ENCODE measurements around the gene RAPGEF1.
"Not testable (repeated sequence)": the region's sequence is repeated elsewhere in the genome, so short reads cannot be mapped to it uniquely, and the experiment has no call there.

RAPGEF1 gene

DNA sequence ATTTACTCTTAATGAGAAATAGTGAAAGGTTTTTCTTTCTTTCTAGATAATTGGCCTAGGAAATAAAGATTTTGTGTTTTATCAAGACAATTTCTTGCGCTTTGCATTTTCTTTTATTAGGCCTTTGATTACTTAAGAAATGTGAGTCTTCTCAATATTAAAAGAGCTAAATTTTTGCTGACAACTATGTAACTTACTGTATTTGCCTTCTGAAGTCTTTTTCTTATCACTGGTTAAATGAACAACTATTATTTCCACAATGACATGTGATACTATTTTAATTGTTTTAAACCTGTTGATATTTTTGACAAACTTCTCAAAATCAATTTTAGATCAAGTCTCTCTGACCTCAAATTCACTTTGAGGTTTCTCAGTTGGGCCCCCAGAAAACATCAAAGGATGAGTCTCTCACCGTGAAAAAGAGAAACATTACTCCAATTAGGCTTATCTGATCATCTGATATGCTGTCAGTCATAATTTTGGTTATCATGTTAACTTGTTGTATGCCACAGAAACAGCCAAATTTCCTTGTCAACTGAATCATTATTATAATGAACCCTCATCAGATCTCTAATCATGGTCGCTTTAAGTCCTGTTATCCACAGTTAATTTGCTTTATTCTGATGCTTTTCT lies 48.8 kb downstream of the RAPGEF1 start:
- DNase-seq (ENCODE audit: low read depth), result no peak

DNA sequence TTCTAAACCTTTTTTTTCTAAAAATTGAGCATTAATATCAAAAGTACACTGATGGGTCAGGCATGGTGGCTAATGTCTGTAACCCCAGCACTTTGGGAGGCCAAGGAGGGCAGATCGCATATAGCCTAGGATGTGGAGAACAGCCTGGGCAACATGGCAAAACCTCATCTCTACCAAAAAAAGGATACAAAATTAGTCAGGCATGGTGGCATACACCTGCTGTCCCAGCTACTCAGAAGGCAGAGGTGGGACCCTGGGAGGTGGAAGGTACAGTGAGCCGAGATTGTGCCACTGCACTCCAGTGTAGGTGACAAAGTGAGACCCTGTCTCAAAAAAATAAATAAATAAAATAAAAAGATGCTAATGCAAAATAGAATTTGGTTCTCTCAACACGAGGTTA lies 49.4 kb downstream of the RAPGEF1 start:
- no peak for DNase-seq (ENCODE audit: low read depth)

GRCh38 chr9:131688377-131688776 lies 51.5 kb downstream of the RAPGEF1 start:
- DNase-seq (ENCODE audit: low read depth), result no peak

DNA sequence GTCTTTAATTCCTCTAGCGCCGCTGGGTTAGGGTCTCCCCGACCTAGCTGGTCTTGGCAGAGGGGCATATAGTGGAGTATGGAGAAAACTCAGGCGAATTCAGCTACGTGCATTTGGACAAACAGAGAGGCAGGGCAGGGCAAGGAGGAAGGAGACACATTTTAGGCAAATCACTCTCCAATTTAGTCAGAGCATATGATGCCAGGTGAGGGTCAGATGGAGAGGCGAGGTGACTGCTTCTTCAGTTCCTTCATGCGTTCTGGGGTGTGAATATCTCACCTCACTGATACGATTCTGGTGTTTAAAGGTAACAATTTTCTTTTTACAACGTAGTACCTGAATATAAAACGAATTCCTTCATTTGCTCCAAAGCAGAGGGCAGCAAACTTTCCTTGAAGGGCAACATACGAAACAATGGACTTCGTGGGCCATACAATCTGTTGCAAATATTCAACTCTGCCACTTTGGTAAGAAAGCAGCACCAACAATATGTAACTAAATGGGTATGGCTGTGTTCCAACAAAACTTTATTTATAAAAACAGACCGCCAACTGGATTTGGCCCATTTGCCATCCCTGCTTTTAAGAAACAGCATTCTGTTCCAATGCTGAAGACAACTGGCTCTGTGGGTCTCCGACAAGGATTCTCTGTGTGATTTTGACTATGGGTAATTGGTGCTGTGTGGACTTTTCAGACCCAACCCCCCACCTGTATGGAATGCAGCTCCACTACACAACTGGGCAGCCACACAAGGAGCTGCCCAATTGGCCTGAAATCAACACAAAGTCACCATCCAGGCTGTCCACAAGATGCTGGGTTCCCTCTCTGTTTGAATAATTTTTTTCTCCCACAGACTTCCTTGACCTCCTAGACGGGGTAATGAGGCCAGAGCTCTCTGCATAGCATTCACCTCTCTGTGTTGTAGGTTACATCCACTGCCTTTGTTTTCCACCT lies 53.8 kb downstream of the RAPGEF1 start:
- DNase-seq (ENCODE audit: low read depth), result no peak

GRCh38 chr9:131683094-131683493 lies 56.8 kb downstream of the RAPGEF1 start:
- not testable (repeated sequence) for DNase-seq (ENCODE audit: low read depth)

DNA sequence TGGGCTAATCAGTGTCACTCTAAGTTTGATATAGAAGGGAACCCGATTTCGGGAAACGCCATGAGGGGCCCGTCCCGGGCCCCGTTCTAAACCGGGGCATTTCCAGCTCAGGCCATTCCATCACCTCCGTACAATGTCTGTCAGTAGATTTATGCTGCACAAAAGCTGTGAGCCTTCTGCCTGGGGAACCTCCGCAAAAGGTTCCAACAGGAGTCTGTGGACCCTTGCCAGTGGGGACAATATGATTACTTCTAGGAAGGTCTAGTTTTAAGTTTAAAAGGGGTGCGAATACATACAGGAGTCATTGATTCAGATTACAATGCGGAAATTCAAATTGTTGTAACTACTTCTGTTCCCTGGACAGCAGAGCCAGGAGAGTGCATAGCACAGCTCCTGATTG lies 57.6 kb downstream of the RAPGEF1 start:
- DNase-seq (ENCODE audit: low read depth), result no peak

DNA sequence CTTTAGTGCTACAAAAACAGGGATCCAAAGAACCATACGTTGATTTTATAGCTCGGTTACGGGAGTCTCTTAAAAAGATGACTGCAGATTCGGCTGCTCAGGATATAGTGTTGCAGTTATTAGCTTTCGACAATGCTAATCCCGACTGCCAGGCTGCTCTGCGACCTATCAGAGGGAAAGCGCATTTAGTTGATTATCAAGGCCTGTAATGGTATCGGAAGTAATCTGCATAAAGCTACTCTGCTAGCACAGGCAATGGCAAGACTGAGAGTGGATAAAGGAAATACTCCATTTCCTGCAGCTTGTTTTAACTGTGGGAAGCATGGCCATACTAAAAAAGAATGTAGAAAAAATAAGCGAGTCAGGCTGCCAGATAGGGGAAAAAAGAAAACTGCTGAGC lies 58.0 kb downstream of the RAPGEF1 start:
- not testable (repeated sequence) for DNase-seq (ENCODE audit: low read depth)

GRCh38 chr9:131681108-131681507 lies 58.8 kb downstream of the RAPGEF1 start:
- DNase-seq (ENCODE audit: low read depth), result not testable (repeated sequence)

- DNase-seq (ENCODE audit: low read depth), result no peak
These were observed 60.4 kb downstream of the RAPGEF1 start for GRCh38 chr9:131679261-131680020.

DNA sequence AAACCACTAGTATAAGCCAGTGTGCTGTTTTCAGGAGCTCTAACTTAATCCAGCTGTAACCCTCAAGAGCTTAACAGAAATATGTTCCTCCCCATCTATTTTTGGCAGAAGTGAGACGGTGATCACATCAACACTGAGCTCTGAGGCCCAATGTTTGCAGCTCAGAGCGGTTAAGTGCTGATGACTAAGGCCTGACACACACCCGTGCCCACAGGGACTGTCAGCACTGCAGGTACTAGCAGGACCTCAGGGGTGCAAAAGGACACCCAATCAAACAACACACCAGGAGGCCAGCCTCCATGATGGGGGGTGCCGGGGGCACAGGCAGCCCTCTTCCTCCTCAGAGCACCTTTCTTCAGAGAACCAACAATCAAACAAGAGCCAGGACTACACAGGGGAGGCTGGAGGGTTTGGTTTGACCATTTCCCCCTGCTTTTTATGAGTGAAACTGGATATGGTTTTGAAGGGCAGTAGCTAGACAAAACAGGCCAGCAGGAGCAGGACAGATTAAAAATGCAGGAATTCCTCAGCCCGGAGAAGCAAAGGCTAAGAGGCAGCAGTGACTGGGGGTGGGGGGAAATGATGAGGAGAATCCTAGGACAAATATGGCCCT lies 61.3 kb downstream of the RAPGEF1 start:
- DNase-seq (ENCODE audit: low read depth), result peak; percentile 85

DNA sequence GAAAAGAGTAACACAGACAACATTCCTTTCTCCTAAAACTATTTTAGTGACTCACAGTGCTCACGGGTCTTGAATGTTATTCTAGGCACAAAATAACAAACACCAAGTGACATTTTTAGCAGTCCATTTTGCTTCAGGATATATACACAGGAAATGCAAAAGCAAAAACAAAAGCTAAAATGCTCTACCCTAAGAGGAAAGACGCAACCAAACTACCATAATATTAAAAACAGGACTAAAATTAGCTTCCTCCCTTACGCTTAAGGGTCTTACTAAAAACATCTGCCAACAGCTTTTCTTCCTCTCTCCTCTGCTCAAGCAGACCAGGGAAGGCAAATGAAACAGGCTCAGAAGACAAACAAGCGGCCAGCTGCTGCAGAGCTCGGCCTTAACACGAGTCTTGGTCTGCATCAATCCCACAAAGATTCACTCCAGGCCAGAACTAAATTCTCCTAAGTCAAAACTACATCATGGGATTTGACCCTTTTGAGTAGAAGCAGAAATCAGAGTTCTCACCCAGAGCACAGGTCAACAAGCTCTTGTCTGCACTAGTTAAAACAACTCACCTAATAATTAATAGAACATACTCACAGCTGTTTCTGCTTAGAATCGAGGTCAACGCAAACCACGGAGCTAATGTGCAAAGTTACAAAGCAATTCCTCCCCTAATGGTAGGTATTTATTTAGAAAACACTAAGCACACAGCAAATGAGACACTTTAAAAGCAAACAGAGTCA lies 62.3 kb downstream of the RAPGEF1 start:
- DNase-seq (ENCODE audit: low read depth), result peak; percentile 45

DNA sequence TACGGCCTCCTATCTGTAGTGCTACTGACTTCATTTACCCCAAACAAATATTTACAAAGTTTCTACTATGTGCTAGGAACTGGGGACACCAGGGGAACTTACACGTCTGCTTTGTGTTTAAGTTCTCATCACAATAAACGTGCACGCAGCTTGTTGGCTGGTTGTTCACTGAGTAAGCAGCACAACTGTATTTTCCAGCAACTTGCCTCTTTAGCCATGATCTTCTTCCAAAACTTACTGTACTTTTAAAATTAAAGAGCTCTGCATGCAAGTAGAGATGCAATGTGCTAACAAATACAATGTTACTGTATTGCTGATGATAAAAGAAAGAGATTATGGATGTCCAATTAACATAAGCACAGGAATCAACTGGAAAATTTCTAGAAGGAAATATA lies 62.8 kb downstream of the RAPGEF1 start:
- DNase-seq (ENCODE audit: low read depth), result no peak

DNA sequence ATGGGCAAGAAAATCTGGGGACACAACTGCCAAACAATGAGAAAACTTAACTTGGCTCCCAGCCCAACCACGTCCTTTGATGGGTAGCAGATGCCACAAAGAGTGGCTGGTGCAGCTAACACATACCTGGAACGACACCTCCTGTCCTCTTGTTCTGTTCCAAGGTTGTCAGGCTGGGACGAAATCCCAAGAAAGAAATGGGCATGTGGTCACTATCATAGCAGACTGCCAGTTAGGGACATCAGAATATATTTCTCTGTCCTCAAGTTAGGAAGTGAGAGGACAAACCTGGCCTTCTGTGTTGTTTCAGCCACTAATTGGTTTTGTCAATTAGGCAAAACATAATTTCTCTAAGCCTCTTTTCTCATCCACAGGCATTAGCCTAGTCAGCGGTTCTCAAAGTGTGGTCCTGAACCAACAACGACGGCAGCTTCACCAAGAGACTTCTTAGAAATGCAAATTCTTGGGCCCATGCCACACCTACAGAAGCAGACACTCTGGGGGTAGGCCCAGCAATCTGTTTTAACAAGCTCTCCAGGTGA lies 63.4 kb downstream of the RAPGEF1 start:
- no peak for DNase-seq (ENCODE audit: low read depth)

DNA sequence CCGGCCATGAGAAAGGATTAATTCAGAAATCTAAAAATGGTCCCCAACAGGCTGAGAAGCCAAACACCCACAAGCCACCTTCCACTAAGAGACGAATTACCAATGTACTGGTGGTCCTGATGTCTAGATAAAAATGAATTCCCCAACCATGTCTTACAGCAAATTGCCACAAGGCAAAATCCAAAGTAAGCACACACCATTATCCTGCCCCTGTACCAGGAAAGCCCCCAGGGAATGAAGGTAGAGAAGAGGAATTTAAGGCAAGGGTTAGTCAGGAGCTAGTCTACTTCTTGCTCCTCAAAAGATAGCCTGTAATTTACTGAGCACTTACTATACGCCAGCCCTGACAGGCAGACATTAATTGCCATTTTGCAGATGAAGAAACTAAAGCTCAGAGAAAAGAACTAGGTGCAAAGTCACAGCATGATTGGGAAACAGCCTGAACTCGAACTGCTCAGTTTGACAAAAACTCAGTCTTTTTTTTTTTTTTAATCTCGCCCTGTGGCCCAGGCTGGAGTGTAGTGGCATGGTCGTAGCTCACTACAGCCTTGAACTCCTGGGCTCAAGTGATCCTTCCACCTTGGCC lies 64.3 kb downstream of the RAPGEF1 start:
- DNase-seq (ENCODE audit: low read depth), result no peak

DNA sequence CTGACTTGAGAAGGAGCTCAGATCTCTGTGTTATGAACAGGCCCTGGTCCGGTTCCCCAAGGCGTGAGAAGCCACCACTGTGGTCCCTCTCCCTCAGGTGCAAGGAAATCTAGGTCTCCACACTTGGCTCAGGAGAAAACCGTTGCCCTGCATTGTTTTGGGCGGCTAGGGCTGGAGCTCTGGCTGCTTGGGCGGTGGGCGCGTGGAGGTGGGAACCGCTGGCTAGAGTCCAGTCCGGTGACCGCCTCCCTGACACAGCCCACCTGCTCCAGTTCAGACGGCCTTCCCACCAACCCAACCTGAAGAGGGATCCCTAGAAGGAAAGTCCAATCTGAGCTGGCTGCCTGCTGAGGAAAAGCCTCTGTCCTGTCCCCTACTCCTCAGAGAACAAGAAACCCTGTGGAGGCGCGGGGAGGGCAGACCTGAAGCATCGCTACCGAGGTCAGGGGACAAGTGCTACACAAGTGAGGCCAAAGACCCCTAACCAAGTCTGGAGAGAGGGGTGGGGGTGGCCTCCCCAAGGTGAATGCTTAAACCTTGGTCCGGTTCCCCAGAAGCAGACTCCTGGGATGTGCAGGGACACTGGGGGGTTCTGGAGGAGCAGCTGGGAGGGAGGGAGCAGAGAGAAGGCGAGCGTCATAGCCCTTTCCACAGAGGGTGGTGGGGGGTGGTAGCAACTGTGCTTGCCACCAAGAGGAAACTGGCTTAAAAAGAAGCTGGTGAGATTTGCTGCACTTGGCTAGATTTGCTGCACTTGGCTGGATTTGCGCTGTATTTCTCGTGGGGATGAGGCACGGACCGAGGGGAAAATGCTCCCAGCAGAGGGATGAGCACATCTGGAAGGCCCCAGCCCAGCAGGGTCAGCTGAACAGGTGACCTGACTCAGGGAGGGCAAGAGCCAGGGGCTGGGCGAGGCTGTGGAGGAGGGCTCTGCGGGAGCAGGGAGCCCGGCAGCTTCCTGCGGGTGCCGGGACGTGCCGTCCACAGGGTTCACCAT lies 65.2 kb downstream of the RAPGEF1 start:
- no peak for DNase-seq (ENCODE audit: low read depth)

- no peak for DNase-seq (ENCODE audit: low read depth)
These were observed 66.3 kb downstream of the RAPGEF1 start for GRCh38 chr9:131673531-131673930.

DNA sequence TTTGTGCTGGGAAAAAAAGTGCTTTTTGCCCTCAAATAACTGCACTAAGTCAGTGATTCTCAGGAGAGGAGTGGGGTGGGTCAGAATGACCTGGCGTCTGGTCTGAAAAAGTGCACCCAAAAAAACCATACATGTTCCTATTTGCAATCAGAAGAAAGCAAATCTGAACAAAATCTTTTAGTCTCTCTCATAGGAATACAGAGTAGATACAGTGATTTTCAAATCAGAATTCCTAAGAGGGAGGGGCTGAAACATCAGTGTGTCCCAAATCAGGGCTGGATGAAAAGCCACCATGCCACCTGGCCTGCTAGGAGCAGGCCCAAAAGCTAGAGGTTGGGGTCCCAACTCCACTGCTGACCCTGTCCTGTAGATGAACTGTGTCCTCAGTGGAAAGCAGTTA lies 66.8 kb downstream of the RAPGEF1 start:
- no peak for DNase-seq (ENCODE audit: low read depth)

GRCh38 chr9:131672451-131672850 lies 67.4 kb downstream of the RAPGEF1 start:
- no peak for DNase-seq (ENCODE audit: low read depth)

GRCh38 chr9:131671133-131671520 lies 68.7 kb downstream of the RAPGEF1 start:
- no peak for DNase-seq (ENCODE audit: low read depth)
